ENCODE data around the gene LINGO1.

Gene LINGO1

DNA sequence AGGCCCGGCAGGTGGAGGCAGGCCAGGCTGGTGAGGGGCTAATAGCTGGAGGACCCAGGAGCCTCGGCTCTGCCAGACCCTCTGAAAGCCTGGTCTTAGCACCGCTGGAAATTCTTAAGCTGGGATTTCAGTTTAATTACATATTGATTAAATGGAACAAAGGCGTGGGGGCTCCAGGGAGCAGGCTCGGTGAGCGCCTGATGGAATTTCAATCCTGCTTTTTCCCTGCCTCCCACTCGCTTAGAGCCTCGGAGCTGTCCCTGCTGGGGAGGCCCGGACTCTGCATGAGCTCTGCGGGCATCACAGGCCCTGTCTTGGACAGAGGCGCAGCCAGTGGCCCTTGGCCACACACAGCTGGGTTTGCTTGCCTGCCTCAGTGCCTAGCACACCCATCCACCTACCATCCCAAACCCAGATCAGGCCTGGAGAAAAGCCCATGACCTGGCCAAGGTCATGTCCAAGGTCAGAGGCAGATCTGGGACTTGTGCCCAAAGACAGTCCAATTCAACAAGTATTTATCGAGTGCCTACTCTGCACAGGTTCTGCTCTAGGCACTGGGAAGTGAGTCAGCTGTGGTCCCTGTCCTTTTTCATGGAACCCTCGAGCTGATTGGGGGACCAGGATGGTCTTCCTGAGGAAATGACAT is 40.6 kb downstream of the LINGO1 start:
- FAIRE-seq, result no peak

DNA sequence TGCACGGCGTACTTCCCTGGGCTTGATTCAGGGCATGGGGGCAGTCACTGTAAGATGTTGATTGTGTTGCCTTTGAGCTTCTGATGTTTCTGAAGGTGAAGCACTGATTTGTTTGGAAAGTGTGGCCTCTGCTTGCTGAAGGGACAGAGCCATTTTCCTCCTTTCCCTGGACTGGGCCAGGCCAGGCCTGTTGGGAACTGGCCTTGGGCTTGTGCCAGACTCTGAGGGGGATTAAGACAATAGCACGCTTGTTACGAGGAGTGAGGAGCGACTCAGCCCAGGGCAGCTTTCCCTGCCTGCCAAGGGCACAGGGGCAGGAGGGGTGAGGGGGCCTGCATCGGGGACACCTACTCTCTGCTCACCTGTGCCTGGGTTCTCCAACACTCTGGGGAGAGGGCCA is 42.9 kb downstream of the LINGO1 start:
- FAIRE-seq, result no peak

DNA sequence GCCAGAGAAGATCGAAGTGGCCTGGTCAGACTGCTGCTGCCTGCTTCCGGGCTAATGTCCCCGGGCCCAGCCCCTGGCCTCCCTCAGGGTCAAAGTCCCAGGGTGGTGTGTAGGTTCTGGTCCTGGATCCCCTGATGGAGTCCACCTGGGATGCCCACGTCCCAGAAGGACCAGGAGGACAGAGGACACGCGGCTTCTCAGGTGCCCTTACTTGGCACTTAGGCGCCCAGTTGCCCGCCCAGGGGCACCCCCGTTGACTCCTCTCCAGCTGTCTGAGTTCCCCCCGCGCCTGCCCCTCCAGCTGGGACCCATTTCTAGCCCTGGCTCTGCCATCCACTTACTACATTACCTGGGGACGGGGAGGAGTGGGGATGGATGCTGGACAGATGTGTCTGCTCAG is 44.6 kb downstream of the LINGO1 start:
- no peak for FAIRE-seq

DNA sequence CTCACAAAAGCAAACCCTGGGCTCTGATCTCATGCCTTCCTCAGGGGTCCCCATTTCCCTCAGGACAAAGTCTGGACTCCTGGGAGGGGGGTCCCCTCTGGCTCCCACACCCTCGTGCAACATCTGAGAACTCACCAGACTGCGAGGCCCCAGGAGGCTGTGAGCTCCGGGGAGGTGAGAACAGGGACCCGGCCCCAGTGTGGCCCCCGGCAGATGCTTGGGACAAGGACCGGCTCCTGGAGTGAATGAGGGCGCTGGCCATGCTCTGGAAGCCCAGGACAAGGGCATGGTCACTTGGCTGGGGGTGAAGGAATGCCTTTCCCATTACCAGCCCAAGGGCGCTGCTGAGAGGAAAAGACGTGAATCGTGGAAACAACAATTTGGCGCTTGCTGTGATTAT is 48.0 kb downstream of the LINGO1 start:
- FAIRE-seq, result no peak

DNA sequence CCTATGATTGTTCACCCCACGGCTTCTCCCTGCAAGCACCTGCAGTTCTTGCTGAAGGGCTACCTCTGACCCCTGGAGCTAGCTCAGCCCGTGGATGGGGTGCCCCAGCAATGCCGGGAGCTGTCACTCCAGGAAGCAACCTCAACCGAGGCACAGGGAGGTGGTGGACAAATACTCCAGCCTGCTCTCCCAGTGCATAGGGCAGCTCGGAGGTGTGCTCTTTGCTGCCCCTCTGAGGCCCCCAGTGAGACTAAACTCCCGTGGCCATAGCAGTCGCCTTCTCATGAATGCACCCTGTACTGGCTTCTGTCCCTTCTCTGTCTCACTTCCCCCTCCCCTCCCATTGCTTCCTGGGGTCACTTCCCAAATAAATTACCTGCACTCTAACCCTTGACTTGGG is 48.5 kb downstream of the LINGO1 start:
- FAIRE-seq, result no peak

DNA sequence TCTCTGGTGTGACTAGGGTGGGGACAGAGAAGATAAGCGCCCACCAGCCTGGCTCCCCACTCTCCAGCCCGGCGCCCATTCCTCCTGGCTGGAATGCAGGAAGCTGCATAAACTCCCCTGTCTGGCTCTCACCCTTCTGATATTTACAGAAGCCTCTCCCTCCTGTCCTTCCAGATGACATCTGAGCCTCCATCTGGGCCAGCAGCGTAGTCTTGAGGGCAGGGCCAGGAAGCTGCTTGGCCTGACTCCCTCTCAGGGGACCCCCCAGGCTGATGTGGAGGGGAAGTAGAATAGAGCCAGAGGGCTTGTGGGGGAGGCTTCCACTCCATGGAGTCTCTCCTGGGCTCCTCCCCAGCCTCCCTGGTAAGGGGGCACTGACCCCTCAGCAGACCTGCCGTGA is 49.9 kb downstream of the LINGO1 start:
- no peak for FAIRE-seq

DNA sequence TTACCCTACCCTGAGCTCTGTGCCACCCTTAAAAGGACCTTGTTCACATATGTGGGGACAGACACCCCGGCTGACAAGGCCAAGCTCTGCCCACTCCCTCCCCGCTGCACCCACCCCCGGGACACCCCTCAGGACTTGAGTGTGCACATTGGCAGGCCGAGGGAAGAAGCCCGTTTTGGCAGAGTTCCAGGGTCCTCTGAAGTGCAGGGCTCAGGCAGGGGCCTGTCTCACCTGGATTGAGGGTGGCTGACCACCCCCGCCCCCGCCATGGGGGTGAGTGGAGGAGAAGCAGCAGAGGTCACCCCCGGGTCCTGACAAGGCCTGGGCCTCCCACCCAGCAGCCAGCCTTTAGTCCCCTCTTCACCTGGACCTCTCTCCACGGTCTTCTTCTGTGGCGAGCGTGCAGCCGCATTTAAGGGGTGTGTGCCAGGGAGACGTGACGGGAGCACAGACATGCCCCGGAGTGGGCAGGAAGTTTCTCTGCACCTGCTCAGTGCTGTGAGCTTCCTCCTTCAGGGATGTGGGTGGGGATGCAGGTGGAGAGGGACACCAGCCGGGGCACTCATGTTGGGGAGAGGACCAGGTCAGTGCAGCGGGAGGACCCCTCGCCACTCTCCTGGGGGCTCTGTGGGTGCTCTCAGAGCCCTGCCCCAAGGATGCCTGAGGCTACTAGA is 50.7 kb downstream of the LINGO1 start:
- no peak for FAIRE-seq

DNA sequence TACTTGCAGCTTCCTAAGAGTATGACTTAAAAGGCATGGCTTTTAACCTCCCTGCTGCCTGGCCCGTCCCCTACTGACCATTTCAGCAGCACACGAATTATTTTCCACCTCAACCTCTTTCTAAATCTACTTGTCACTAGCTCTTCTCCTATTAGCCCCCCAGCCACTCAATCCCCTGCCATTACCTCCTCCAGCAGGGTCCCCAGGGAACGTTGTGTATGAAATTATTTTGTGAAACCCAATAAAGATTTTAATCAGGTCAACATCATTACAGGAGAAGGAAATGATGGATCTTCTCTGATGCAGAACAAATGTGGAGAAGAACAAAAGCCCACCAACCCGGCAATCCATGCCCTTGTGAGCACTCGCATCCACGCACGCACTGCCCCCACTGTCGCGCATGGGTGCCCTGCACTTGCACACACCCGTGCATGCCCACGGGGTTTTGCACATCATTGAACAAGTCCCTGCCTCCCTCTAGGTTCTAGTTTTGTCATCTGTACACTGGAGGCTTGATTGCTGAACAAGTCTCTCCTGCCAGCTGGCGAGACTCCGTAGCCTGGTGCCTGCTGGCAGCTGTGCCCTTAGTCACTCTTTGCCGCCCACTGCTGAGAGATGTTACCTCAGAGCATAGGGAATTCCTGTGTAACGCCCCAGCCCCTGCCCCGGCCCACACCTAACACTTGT is 51.6 kb downstream of the LINGO1 start:
- FAIRE-seq, result no peak

DNA sequence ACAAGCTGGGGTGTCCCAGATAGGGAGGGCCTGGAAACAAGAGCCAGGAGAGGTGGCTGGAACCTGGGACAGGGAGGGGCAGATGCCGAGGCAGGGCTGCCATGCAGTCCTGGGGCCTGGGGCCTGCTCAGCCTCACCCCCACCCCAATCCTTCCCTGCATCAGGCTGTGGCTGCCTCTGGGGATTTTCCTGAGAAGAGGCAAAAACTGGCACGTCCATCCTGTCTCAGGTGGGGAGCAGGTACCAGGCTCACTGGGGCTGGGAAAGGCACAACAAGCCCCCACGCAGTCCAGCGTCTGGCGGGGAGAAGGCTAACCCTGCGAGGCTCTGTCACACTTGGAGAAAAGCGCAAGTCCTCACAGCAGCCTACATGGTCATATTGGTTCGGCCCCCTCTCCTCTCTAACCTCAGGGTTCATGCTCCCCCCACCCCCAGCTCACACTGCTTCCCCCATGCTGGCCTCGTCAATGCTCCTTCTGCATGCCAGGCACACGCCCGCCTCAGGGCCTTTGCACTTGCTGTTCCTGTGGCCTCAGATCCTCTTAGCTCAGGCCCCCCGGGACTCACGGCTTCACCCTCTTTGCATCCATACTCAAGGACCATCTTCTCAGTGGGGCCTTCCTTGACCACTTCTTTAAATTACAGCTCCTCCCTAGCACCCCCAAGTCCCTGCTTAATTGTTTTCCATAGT is 53.1 kb downstream of the LINGO1 start:
- no peak for FAIRE-seq

DNA sequence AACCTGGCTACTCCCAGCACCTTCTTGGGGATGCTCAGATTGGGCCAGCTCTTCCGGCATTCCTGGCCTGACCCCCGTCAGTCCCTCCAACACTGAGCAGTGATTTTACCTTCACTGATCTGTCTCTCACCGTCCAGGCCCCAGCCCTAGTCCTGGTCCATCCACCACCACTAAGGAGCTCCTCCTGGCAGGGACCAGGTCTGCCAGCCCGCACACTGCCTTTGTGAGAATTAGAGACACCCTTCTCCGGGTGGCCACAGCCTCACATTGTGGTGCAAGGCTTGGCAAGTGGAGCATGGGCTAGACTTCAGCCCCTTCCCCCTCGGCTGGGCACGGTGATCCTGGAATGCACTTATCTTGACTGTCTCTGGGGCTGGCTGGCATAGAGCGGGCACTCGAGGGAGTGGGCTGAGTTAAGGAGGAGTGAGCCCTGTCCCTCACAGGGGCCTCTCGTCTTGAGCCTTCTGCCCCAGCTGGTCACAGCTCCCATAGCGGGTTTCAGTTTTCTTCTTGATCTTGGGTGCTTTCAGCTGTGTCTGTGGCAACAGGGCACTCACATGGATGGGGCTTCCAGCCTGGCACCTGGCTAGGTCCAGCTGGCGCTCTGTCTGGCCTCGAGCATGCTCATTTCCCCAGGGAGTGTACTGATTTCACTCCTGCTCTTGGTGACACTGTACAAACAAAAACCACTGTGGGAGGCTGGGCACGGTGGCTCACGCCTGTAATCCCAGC is 53.9 kb downstream of the LINGO1 start:
- no peak for FAIRE-seq

DNA sequence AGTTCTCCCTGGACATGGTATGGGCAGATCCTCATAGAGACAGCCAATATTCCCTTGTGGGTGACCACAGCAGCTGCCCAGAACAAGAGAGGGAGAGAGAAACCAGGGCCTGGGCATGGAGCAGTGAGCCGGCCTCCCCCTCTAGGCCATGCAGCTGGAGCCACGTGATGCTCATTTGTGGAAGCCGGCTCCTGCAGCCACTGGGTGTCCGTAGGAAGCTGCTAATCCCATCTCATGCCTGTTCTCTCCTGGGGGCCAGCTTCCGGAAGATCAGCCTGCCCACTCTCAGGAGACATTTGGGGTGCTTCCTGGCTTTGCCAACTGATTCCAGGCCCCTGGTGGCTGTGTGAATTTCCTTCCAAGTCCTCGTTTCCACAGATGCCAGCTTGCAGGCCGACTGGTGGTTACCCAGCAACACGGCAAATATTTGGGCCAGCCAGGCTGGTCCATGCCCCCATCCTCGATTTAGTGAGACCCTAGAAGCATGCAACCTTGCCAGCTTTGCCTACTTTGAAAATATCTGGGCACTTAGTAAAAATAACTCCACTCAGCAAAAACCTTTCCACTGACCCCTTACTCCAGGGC is 55.3 kb downstream of the LINGO1 start:
- FAIRE-seq, result no peak

DNA sequence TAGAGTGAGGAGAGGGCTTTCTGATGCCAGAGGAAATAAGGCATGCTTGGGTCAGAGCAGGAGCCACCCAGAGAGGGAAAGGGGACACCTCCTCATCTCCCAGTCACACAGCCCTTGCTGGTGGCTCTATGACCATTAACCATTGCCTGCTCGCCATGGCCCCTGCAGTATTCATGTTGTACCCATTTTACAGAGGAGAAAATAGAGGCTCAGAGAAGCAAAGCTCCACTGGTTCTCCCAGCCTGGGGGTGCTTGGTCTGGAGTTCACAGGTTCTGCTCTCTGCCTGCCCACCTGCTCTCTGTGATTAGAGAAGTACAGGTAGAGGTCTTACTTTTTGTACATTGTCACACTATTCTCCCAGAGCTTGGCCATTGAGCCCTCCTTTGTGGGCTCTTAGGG is 56.2 kb downstream of the LINGO1 start:
- FAIRE-seq, result no peak

DNA sequence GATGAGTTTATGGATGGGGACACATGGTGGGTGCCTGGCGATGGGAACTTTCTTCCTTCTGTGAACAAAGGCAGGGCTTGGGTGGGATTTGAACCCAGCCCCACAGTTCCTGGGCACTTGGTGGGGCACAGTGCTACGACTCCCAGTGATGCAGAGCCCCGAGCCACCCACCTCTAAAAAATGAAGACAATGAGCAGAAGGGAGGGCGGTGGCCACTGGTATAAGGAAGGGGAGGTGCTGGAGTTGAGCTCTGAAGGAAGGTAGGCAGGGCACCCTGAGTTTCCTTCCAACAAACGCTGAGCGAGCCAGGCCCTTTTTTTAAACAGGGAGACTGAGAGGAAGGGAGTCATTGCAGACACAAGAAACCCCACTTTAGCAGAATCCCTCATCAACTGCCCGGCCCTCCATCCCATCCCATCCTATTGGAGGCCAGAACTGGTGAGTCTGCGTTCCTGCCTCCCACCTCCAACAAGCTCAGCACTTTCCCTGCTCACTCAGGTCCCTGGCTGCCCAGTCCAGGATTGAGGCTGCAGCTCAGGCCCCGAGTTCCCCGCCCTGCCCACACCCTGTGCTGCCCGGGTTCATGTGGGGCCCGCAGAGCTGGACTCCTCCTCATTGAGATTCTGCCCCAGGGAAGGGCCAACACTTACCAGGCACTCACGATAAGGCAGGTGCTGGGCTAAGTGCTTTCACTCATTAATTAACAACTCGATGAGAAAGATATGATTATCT is 57.3 kb downstream of the LINGO1 start:
- no peak for FAIRE-seq

DNA sequence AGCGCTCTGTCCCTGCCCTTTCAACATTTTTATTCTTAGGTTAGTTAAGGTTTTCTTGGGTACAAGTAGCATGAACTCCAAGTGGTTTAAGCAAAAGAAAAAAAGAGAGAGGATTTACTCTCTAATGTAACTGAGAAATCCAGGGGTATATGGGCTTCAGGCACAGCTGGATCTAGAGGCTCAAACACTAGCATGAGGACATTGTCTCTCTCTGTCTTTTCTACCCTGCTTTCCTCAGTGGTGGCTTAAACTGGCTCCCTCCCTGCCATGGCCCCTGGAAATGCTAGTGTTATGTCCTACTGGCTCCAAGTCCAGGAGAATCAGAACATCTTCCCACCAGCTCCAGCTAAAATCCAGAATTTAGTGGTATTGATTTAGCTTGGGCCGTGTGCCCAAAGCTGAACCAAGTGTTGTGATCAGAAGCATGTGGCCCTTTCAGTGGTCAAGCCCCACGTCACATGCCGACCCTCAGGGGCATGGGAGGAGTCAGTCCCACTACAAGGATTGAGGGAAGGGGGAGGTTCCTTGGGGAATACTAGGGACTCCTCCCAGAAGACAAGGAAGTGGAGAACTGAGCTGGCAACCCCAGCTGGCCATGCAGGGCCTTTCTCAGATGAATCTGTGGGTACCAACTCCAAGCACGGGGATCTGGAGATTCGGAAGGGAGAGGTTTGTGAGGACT is 58.0 kb downstream of the LINGO1 start:
- FAIRE-seq, result no peak

DNA sequence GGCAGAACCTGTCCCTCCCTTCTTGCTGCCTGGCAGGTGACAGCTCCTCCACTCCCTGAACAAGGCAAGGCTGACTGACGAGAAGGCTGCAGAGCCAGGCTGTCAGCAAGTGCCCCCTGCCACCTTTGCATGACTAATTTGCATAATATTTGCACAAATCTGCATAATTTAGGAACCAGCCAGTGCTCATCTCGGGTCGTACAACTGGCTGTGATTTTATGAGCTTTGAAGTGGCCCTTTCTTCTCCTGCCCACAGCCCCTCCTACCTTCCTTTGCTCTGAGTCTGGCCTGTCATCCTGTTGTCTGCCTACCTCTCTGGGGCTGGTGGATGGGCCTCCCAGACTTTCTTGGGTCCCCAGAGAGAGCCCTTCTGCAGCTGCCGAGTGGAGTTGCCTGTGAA is 58.9 kb downstream of the LINGO1 start:
- FAIRE-seq, result no peak

DNA sequence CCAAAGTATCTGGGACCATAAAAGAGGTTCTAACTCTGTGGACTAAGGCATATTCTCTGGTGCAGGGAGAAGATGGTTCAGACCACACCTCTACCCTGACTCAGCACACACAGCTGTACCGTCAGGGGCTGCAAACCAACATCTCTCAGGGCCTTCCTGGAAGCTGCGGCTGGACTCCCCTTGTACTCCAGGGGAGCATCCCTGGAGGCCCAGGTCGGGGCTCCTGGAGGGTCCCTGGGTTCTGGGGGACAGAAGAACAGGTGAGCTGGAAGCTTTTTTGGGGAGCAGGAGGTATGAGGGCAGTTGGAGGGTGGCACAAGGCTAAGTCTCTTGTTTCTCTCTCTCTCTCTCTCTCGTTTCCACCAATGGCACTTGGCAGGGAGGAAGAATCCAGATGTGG is 60.5 kb downstream of the LINGO1 start:
- no peak for FAIRE-seq

DNA sequence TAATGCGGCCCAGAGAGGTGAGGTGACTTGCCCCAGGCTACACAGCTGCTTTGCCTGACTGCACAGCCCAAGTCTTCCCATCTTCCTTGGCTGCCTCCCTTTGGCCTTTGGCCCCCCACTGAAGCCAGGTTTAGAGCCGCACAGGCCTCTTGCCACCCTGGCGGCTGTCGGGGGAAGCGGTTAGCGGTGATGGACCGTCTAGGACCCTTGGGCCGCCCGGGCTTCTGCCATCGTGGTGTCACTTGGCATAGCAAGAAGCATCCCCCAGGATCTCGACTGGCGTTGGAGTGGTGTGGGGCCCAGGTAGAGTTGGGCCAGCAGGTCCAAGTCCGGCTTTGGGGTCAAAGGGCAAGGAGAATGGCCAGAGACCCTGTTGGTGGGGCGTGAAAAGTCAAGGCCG is 61.0 kb downstream of the LINGO1 start:
- FAIRE-seq, result no peak

DNA sequence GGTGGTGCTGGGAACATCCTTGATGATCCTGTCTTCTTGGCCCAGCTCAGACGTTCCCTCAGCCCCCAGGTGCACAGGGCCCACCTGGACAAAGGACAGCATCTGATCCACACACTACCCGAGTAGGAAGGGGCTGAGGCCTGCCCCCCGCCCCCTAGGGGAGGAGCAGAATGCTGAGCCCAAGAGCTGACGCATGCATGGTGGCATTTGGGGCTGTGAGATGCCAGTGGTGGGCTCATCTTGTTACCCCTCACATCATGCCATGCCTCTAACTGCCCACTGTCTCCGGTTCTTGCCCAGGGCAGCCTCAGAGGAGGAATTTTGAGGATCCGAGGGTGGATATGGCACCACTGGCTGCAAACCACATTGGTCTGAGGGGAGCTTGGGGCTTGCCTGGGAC is 61.5 kb downstream of the LINGO1 start:
- no peak for FAIRE-seq

DNA sequence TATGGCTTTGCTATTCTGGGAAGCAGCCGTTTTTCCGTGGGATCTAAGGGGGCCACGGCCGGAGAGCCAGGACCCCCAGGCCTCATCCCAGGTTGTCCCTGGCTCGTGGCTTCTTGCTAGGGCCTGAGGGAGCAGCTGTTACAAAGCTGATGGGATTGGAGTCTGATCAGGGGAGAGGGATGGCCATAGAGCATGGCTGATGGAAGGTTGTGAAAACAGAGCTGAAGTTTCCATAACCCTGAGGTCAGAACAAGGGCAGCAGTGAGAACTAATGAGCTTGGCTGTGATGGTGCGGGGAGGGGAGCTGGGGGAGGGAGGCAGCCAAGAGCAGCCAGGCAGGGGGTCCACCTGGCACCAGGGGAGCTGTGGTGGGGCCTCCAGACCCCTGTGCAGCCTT is 63.0 kb downstream of the LINGO1 start:
- no peak for FAIRE-seq

DNA sequence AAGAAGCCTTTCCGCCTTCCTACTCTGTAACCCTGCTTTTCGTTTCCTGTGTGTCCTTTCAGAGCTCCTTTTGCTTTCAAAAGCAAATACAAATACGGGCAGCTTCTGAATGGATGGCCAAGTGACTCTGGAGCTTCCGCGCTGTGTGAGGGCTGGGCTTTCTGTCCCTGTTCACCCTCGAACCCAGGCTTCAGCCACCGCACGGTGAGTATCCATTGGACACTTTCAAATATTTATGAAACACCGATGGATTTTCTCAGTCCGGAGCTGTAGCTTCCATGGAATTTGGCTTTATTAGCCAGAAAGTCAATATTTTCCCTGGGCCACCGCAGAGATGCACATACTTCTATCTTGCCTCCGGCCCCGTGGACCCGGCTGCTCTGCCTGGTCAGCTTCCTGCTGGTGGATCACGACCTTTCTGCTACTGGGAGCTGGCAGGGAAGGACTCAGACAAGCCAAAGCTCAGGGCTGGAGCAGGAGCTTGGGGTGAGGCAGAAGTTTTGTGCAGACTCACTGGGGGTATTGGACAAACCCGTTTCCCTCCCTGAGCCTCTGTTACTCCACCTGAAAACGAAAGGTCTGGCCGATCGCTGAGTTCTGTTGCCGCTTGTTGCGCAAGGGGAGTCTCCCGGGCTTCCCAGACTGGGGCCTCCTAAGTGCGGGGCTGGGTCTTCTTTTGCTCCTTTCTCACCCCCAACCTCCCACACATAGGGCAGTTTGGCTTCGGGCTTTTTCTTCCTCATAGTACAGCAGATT is 63.6 kb downstream of the LINGO1 start:
- FAIRE-seq, result no peak

All from A204.1 (cell line).